Measurements from ENCODE around the gene C6orf62.

C6orf62 gene

GRCh38 chr6:24659561-24659960, 59.4 kb downstream of the C6orf62 start:
- TF ChIP-seq, protein P1, sequence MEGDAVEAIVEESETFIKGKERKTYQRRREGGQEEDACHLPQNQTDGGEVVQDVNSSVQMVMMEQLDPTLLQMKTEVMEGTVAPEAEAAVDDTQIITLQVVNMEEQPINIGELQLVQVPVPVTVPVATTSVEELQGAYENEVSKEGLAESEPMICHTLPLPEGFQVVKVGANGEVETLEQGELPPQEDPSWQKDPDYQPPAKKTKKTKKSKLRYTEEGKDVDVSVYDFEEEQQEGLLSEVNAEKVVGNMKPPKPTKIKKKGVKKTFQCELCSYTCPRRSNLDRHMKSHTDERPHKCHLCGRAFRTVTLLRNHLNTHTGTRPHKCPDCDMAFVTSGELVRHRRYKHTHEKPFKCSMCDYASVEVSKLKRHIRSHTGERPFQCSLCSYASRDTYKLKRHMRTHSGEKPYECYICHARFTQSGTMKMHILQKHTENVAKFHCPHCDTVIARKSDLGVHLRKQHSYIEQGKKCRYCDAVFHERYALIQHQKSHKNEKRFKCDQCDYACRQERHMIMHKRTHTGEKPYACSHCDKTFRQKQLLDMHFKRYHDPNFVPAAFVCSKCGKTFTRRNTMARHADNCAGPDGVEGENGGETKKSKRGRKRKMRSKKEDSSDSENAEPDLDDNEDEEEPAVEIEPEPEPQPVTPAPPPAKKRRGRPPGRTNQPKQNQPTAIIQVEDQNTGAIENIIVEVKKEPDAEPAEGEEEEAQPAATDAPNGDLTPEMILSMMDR (IDR thresholded peaks at IDR 0.05; ENCODE audit: low read depth, low read length) = no peak
- no peak for DNase-seq (ENCODE audit: extremely low read depth, low read depth)

GRCh38 chr6:24658573-24659560, 60.1 kb downstream of the C6orf62 start:
- DNase-seq (ENCODE audit: extremely low read depth, low read depth) = peak; percentile 86
- TF ChIP-seq, protein P1 (IDR thresholded peaks at IDR 0.05; ENCODE audit: low read depth, low read length) = no peak

DNA sequence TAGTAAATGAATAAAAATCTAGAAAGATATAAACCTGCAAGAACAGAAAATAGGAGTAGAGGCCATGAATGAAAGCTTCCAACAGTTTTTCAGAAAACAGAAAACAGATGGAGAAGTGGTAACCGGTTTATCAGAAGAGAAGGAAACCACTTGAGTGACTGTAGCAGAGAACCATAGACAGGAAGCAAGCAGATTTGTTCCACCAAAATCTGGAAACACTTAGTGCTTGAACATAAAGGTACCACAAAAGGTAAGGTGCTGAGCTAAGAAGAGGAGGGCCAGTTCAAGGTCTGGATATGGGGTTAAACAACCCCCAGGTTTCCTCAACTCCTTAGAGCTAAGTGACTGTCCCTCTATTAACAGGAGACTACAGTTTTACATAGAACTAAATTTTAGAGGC, 63.7 kb downstream of the C6orf62 start:
- TF ChIP-seq, protein P1 (IDR thresholded peaks at IDR 0.05; ENCODE audit: low read depth, low read length) = no peak
- DNase-seq (ENCODE audit: extremely low read depth, low read depth) = no peak
